Right kidney (tissue), 1 donor: ENCODE results near the gene VWA5A.
"Not testable (repeated sequence)": the region's sequence is repeated elsewhere in the genome, so short reads cannot be mapped to it uniquely, and the experiment has no call there.

Experiments used
- DNase-seq: peaks from one replicate; pipeline ENCODE4 v3.0.0-alpha.2; 2016

The VWA5A gene

DNA sequence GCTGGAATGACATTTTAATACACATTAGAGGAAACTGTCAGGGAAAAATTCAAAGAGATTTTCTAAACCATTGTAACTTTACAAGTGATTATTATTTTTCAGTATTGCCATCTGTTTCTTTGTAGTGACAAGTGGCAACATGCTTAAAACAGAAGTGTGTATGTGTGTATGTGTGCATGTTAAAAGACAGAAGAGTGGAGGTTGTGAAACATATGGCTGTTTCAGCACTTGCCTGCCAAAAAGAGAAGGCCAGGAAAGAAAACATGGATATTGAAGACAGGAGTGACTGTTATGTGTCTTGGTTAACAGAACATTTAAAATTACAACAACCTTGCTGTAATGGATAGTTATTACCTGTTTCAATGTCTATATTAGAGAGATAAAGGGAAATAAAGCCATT, 24.3 kb upstream of the VWA5A start:
- no peak for DNase-seq

DNA sequence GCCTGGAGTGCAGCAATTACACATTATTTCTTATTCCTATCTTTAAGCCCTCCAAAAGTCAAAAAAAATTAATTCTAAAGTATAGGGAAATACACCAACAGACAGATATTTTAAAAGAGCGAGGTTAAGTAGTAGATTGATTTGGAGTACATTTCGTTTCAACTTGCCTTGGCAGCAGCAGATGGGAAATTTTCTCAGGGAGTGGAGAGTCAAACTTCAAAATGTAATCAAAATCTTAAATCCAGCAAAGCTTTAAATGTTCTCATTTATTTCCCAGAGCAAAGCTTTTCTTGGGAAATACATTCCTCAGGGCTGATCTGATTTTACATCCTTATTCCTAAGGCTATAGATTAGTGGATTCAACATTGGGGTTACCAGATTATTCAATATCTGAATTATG, 21.9 kb upstream of the VWA5A start:
- DNase-seq = no peak

DNA sequence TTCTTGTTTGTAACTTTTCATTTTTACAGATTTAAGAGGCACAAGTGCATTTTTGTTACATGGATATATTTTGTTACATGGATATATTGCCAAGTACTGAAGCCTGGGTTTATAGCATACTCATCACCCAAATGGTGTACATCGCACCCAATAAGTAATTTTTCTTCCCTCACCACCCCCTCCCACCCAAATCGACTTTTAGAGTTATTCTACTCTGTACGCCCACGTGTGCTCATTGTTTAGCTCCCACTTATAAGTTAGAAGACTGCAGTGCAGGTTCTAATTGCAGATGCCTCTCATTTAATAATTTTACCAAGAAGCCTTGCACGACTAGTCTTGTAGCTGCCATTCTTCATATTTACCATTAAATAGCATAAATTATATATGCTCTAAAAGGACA, 20.5 kb upstream of the VWA5A start:
- DNase-seq = no peak

- no peak for DNase-seq
Observed at GRCh38 chr11:124096364-124096763, 18.9 kb upstream of the VWA5A start.

DNA sequence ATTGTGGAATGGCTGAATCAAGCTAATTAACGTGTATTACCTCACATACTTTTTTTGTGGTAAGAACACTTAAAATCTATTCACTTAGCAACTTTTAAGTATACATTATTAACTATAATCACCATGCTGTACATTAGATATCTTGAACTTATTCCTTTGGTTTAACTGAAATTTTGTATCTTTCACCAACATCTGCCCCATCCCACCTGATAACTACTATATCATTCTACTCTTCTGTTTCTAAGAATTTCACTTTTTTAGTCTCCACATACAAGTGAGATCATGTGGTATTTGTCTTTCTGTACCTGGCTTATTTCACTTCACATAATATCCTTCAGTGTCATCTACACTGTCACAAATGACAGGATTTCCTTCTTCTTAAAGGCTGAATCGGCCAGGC, 17.1 kb upstream of the VWA5A start:
- no peak for DNase-seq

GRCh38 chr11:124101737-124102136, 13.5 kb upstream of the VWA5A start:
- no peak for DNase-seq

- DNase-seq = no peak
Observed at GRCh38 chr11:124108156-124108555, 7.1 kb upstream of the VWA5A start.

GRCh38 chr11:124109377-124109776, 5.9 kb upstream of the VWA5A start:
- no peak for DNase-seq

DNA sequence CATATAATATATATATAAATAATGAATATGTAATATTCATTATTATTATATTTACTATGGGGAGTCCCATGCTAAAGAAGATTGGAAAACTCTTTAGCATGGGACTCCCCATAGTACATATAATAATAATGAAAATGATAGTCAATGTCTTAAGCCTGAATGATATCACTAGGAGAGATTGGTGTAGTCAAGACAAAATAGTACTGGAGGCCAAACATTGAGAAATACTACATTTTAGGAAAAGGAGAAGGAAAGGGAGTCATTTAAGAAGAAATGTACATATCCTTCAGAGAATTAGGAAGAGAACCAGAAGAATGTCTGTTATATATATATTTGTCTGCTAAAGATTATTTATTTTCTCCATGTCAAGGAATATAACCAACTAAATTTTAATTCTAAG, 5.0 kb upstream of the VWA5A start:
- no peak for DNase-seq

- no peak for DNase-seq
Observed at GRCh38 chr11:124113890-124114289, 1.4 kb upstream of the VWA5A start.

DNA sequence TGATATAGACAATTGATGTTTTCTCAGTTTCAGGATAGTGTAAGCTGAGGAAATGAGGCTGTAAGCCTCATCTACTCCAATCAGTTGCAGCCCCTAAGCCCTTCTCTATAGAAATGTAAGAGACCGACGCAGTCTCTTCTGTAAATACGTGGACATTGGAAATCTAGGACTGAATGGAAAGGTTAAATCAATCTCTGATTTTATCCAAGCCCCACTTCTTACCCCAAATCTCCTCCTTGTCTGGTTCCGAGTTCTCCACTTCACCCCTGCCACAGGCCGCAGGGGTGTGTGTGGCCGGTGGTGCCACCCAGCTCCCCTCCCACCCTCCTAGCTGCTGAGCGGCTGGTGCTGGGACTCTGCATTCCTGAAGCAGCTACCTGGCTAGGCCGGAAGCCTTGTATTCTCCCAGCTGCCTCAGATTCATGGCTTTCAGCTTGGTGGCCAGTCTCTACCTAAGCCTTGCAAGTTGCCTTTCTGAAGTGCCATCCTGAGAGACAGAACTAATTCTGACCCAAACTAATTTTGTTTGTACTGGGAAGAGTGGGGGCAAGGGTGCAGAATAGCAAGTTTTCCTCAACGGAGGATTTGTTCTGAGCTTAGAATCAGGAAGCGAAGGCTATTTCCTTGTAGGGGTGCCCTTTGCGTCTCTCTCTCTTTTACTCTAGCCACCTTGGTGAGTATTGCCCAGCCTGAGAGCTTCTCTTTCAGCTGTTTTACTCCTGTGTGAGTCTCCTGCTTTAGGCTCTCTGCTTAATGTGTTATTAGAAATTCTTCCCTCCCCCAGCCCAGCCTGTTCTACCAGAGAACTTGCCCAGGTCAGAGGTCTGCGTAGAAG, 749 bp downstream of the VWA5A start:
- no peak for DNase-seq

DNA sequence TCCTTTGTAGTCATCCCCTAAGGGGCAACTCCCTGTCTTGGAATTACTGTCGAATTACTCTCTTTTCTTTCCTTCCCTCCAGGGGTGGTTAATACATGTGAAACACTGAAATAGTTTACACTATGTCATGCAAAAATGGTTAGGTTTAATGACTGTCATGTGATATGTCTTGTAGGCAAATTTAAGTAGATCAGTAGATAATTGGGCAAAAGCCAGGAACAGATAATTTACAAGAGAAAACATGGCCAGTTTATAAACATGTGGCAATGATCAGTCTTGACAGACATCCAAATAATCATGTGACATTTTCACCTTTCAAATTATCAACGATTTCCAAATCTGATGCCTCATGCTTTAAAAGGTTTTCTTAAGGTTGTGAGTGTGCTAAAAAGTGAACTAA, 3.9 kb downstream of the VWA5A start:
- DNase-seq = no peak

DNA sequence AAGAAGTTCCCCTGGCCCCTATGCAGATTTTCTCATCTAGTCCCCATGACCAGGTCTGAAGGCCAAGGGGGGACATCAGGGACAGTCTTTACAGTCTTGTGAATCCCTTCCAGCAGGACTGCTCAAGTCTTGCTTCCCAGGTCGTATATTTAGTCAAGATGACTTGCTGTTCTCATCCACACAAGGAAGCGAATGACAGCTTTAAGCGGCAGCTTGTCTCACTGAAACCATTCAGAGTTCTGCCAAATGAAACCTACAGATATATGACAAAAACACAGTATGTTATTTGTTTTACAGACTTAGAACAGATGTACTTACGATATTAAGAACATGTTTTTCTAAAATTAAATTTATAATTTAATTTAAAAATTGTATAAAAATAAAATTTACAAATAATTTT, 5.6 kb downstream of the VWA5A start:
- no peak for DNase-seq

GRCh38 chr11:124122123-124122522, 6.9 kb downstream of the VWA5A start:
- no peak for DNase-seq

- no peak for DNase-seq
Observed at GRCh38 chr11:124123622-124124021, 8.4 kb downstream of the VWA5A start.

DNA sequence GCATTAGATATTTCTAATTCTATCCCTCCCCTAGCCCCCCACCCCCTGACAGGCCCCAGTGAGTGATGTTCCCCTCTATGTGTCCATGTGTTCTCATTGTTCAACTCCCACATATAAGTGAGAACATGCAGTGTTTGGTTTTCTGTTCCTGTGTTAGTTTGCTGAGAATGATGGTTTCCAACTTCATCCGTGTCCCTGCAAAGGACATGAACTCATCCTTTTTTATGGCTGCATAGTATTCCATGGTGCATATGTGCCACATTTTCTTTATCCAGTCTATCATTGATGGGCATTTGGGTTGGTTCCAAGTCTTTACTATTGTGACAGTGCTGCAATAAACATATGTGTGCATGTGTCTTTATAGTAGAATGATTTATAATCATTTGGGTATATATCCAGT, 11.9 kb downstream of the VWA5A start:
- DNase-seq = not testable (repeated sequence)

- no peak for DNase-seq
Observed at GRCh38 chr11:124143034-124143433, 27.8 kb downstream of the VWA5A start.

- DNase-seq = no peak
Observed at GRCh38 chr11:124147951-124148350, 32.7 kb downstream of the VWA5A start.

- DNase-seq = no peak
Observed at GRCh38 chr11:124150684-124151083, 35.4 kb downstream of the VWA5A start.

DNA sequence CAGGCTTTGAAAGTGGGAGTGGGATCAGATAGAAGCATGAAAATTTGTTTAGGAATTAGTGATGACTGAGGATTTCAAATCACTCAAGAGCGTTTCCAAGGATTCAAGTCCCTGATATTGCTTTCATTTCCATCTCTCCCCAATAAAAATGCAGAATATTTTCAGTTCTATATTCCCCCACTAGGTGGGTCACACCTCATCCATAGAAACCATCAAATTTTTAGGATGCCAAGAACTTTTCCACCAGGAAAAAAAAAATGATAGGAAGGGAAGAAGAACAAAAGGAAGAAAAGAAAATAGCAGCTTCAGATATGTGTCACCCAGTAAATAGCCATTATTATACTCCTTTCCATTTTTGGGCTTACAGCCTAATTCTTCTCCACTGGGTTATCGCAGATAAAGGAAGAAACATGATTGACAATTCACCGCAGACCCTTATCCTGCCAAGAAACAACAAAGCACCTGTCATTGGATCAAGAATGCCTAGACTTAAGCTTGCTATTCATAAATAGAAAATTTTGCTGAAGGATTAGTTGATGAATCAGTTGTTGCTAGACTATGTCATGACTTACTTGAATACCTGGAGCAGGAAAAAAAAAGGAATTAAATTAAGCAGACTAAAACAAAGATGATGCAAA, 37.6 kb downstream of the VWA5A start:
- no peak for DNase-seq

DNA sequence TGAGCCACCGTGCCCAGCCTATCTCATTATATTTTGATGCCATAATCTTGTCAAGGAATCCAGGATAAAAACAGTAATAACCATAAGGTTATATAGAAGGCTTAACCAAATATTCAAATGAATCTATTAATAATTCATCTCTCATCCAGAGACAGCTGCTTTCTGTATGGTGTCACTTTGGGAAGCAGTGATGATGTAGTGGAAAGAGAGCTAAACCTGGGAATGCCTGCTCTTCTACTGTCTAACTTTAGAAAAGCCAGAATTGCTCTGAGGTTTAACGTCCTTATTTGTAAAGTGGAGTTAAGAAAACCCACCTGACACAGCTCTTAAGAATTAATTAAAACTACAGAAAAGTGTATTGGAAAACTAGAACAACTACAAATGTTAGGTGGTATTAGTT, 38.6 kb downstream of the VWA5A start:
- DNase-seq = no peak

DNA sequence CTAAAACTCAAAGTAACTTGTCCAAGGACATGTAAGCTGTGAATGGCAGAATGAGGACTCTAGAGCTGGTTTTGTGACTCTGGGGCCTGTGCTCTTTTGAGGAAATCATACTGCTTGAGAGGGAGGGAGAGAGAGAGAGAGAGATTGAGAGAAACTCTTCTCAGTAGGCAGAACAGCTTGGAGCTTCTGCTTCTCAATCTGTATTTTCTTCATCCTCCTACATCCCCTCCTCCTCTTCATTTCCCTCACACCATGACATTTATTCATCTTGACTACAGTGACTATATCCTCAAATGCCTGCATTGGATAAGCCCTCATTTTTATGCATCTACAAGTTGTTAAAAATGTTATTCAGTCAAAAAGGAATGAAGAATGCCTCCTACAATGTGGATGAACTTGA, 44.2 kb downstream of the VWA5A start:
- no peak for DNase-seq

GRCh38 chr11:124160986-124161385, 45.7 kb downstream of the VWA5A start:
- no peak for DNase-seq

DNA sequence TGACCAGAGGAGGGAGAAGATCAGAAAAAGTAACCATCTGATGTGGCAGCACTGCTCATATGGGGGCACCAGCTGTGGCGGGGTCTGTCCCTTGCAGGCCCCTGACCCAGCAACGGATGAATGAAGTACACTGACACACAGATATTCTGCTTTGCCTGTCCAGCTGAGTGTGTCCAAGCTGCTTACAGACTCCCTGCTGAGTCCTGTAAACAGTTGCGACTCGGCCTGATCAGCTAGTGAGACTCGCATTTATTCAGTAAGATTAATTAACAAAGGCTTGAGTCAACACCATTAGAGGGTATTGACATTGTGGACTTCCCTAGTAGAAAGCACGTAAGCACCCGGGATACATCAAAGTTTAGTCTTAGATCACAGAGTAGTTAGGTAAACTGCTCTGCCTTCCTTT, 52.6 kb downstream of the VWA5A start:
- DNase-seq = no peak
